GM12878 (cell line): ENCODE measurements around the gene ASB8. TPM values are rescaled to one million over a fixed set of nuclear protein-coding genes. Genes with fewer than 3 reads are reported as not detected.

Experiments used
- ATF7 ChIP-seq: fragments of 450-650 bp; IDR thresholded peaks from 2 replicates; pipeline ENCODE4 v1.6.1; 2016; ENCODE audit warnings: low read depth, mild to moderate bottlenecking
- BMI1 ChIP-seq: fragments of 450-650 bp; IDR thresholded peaks from 2 replicates; pipeline ENCODE4 v1.6.1; 2016; ENCODE audit warnings: mild to moderate bottlenecking, moderate library complexity, borderline replicate concordance
- CBFB ChIP-seq: IDR thresholded peaks from 2 replicates; pipeline ENCODE4 v1.6.1; 2016; ENCODE audit warnings: antibody characterized with exemption, low read depth
- CREB1 ChIP-seq: IDR thresholded peaks from 2 replicates; pipeline ENCODE4 v1.6.1; 2012; ENCODE audit warnings: low read depth, mild to moderate bottlenecking, inconsistent platforms
- DPF2 ChIP-seq: fragments of 450-650 bp; IDR thresholded peaks from 2 replicates; pipeline ENCODE4 v1.6.1; 2017; ENCODE audit warnings: mild to moderate bottlenecking
- ETV6 ChIP-seq, 2 experiments: fragments of 450-650 bp in 1 of 2; IDR thresholded peaks in 1 of 2; conservative IDR thresholded peaks in 1 of 2; 2 replicates each; pipeline ENCODE4 v1.6.1; 2014; ENCODE audit warnings: antibody characterized with exemption in 1 of 2, borderline replicate concordance in 1 of 2, low read depth in 1 of 2, mild to moderate bottlenecking in 1 of 2, moderate library complexity in 1 of 2
- EZH2 ChIP-seq: IDR thresholded peaks from 2 replicates; pipeline ENCODE4 v1.6.1; 2012; ENCODE audit warnings: low read depth, mild to moderate bottlenecking, control low read depth, inconsistent platforms, low read length, borderline replicate concordance; ENCODE audit not compliant: control insufficient read depth
- NBN ChIP-seq: fragments of 450-650 bp; IDR thresholded peaks from 2 replicates; pipeline ENCODE4 v1.6.1; 2016
- NR2C1 ChIP-seq: fragments of 450-650 bp; IDR thresholded peaks from 2 replicates; pipeline ENCODE4 v1.6.1; 2017; ENCODE audit warnings: antibody characterized with exemption, mild to moderate bottlenecking, moderate library complexity
- PML ChIP-seq: IDR thresholded peaks from 2 replicates; pipeline ENCODE4 v1.6.1; 2012; ENCODE audit warnings: low read length, inconsistent platforms
- POLR2A ChIP-seq: IDR thresholded peaks from 2 replicates; pipeline ENCODE4 v1.6.1; 2011; ENCODE audit warnings: low read depth, mild to moderate bottlenecking, low read length
- POLR2AphosphoS5 ChIP-seq: IDR thresholded peaks from 2 replicates; pipeline ENCODE4 v1.6.1; 2011; ENCODE audit warnings: mild to moderate bottlenecking, low read length, inconsistent platforms
- SRF ChIP-seq, 2 experiments: IDR thresholded peaks; 2 replicates each; pipeline ENCODE4 v1.6.1; 2011; ENCODE audit warnings: low read depth in 2 of 2, low read length in 2 of 2, mild to moderate bottlenecking in 1 of 2, moderate library complexity in 1 of 2
- STAT1 ChIP-seq: fragments of 450-650 bp; conservative IDR thresholded peaks from 2 replicates; pipeline ENCODE4 v1.6.1; 2014; ENCODE audit warnings: antibody characterized with exemption, mild to moderate bottlenecking
- ZNF217 ChIP-seq: fragments of 450-650 bp; IDR thresholded peaks from 2 replicates; pipeline ENCODE4 v1.6.1; 2017; ENCODE audit warnings: antibody characterized with exemption, mild to moderate bottlenecking
- polyA plus RNA-seq, 11 experiments: library from polyadenylated mRNA; depleted of rRNA in 4 of 11; unstranded in 6 of 11; stranded (reverse) in 5 of 11; fragments of >200 nt; fragmentation: Nextera tagmentation in 4 of 11; fragmentation: Illumina TruSeq in 1 of 11; extraction: Ambion mirVana in 4 of 11; extraction: Trizol in 1 of 11; gene quantifications; 1 replicate in 1 of 11; 2 replicates in 10 of 11; pipeline versions ENCODE4 v1.2.1 to v1.2.3, GENCODE V29; 2011 to 2016; ENCODE audit warnings: inconsistent platforms in 2 of 11, missing spikeins in 2 of 11, low read depth in 1 of 11
- total RNA-seq, 4 experiments: library from RNA; depleted of rRNA in 3 of 4; stranded (reverse); fragments of >200 nt in 3 of 4; fragmentation: Illumina TruSeq in 1 of 4; extraction: Trizol in 1 of 4; gene quantifications; 2 replicates each; pipeline versions ENCODE4 v1.2.1 to v1.2.3, GENCODE V29; 2013 to 2021
- TF ChIP-seq, protein P1 (sequence below): fragments of 450-650 bp; formaldehyde crosslinking; IDR thresholded peaks from 2 replicates; pipeline ENCODE4 v1.5.0; 2022; ENCODE audit warnings: mild to moderate bottlenecking, missing genetic modification characterization
- TF ChIP-seq, protein P2 (sequence below): IDR thresholded peaks from 2 replicates; pipeline ENCODE4 v1.6.1; 2011; ENCODE audit warnings: low read depth, mild to moderate bottlenecking, low read length, moderate library complexity, borderline replicate concordance; ENCODE audit errors: extremely low read depth
- TF ChIP-seq, protein P3 (sequence below): fragments of 450-650 bp; IDR thresholded peaks from 2 replicates; pipeline ENCODE4 v1.6.1; 2016; ENCODE audit warnings: mild to moderate bottlenecking, moderate library complexity, borderline replicate concordance
- TF ChIP-seq, protein P4 (sequence below): fragments of 450-650 bp; IDR thresholded peaks from 2 replicates; pipeline ENCODE4 v1.6.1; 2017; ENCODE audit warnings: borderline replicate concordance
- TF ChIP-seq, protein P5 (sequence below): IDR thresholded peaks from 2 replicates; pipeline ENCODE4 v1.6.1; 2011; ENCODE audit warnings: low read depth, low read length, improper control_type of control experiment, borderline replicate concordance

The ASB8 gene
- total and polyA plus RNA-seq, 10 of the 15 experiments (the other 5 are each of a cell fraction or from before 2014, with no cell fraction given) = 23.7 to 48.0 (median 29.1) TPM

DNA sequence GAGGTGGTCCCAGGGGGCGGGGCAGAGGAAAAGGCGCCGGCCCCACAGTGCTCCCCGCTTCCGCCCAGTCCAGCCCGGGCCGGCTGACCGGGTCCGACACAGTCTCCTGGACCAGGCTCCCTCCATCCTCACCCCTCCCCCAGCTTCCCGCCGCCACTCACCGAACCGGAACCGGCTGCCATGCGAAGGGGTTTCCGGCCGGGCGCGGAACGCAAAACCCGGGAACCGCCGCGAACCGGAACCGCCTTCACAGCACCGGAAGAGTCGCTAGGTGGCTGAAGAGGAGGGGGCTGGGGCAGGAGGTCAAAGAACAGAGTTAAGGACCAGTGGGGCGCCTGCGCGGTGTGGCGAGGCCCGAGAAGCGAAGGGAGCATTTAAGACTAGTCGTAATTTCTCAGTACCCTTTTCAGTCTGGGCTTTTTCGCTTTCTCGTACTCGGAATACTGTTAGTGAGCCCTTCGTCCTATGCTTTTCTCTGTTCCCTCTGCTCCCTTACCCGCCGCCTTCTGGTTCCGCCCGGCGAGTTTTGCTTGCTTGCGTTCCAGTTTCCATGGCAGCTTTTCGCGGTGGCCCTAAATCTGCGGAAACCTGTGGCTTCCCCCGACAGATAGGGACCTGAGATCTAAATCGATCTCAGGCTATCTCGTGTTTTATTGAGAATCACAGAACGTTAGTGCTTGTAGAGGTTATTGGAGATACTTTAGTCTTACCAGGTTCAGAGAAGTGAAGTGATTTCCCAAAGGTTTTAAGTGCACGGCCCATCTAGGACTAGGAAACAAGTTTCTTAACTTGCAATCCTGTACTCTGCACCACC is 51.2 kb downstream of the ASB8 start, which contains the start of gene SENP1 (continued):
- TF ChIP-seq, protein P1, sequence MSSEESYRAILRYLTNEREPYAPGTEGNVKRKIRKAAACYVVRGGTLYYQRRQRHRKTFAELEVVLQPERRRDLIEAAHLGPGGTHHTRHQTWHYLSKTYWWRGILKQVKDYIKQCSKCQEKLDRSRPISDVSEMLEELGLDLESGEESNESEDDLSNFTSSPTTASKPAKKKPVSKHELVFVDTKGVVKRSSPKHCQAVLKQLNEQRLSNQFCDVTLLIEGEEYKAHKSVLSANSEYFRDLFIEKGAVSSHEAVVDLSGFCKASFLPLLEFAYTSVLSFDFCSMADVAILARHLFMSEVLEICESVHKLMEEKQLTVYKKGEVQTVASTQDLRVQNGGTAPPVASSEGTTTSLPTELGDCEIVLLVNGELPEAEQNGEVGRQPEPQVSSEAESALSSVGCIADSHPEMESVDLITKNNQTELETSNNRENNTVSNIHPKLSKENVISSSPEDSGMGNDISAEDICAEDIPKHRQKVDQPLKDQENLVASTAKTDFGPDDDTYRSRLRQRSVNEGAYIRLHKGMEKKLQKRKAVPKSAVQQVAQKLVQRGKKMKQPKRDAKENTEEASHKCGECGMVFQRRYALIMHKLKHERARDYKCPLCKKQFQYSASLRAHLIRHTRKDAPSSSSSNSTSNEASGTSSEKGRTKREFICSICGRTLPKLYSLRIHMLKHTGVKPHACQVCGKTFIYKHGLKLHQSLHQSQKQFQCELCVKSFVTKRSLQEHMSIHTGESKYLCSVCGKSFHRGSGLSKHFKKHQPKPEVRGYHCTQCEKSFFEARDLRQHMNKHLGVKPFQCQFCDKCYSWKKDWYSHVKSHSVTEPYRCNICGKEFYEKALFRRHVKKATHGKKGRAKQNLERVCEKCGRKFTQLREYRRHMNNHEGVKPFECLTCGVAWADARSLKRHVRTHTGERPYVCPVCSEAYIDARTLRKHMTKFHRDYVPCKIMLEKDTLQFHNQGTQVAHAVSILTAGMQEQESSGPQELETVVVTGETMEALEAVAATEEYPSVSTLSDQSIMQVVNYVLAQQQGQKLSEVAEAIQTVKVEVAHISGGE (CRISPR knock-in tag) = peak; percentile 92
- TF ChIP-seq NBN (peak; percentile 95), STAT1 (peak; percentile 82; the same call in 1 of the 2 replicates), ETV6 (conservative IDR thresholded peaks at IDR 0.05 in 1 of 2, IDR thresholded peaks at IDR 0.05 in 1 of 2; ENCODE audit: borderline replicate concordance in 1 of 2, low read depth in 1 of 2) (0 out of 4 replicates have a peak, but pooled peaks of 1 of the 2 experiments have one; percentile 41), EZH2 (no peak), CREB1 (peak; percentile 48; the same call in 1 of the 2 replicates), PML (peak; percentile 40), POLR2A (peak; percentile 71), POLR2AphosphoS5 (peak; percentile 67; the same call in 1 of the 2 replicates), DPF2 (peak; percentile 70; the same call in 1 of the 2 replicates), ZNF217 (no peak), CBFB (peak; percentile 70), SRF (IDR thresholded peaks at IDR 0.05; ENCODE audit: low read depth in 2 of 2, low read length in 2 of 2) (peak; percentile 58 to 84), ATF7 (peak; percentile 71; the same call in 1 of the 2 replicates), BMI1 (peak; percentile 63; the same call in 1 of the 2 replicates), NR2C1 (peak; percentile 94)
- TF ChIP-seq, protein P2, sequence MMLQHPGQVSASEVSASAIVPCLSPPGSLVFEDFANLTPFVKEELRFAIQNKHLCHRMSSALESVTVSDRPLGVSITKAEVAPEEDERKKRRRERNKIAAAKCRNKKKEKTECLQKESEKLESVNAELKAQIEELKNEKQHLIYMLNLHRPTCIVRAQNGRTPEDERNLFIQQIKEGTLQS = no peak
- TF ChIP-seq, protein P3, sequence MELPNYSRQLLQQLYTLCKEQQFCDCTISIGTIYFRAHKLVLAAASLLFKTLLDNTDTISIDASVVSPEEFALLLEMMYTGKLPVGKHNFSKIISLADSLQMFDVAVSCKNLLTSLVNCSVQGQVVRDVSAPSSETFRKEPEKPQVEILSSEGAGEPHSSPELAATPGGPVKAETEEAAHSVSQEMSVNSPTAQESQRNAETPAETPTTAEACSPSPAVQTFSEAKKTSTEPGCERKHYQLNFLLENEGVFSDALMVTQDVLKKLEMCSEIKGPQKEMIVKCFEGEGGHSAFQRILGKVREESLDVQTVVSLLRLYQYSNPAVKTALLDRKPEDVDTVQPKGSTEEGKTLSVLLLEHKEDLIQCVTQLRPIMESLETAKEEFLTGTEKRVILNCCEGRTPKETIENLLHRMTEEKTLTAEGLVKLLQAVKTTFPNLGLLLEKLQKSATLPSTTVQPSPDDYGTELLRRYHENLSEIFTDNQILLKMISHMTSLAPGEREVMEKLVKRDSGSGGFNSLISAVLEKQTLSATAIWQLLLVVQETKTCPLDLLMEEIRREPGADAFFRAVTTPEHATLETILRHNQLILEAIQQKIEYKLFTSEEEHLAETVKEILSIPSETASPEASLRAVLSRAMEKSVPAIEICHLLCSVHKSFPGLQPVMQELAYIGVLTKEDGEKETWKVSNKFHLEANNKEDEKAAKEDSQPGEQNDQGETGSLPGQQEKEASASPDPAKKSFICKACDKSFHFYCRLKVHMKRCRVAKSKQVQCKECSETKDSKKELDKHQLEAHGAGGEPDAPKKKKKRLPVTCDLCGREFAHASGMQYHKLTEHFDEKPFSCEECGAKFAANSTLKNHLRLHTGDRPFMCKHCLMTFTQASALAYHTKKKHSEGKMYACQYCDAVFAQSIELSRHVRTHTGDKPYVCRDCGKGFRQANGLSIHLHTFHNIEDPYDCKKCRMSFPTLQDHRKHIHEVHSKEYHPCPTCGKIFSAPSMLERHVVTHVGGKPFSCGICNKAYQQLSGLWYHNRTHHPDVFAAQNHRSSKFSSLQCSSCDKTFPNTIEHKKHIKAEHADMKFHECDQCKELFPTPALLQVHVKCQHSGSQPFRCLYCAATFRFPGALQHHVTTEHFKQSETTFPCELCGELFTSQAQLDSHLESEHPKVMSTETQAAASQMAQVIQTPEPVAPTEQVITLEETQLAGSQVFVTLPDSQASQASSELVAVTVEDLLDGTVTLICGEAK = peak; percentile 99
- TF ChIP-seq, protein P4, sequence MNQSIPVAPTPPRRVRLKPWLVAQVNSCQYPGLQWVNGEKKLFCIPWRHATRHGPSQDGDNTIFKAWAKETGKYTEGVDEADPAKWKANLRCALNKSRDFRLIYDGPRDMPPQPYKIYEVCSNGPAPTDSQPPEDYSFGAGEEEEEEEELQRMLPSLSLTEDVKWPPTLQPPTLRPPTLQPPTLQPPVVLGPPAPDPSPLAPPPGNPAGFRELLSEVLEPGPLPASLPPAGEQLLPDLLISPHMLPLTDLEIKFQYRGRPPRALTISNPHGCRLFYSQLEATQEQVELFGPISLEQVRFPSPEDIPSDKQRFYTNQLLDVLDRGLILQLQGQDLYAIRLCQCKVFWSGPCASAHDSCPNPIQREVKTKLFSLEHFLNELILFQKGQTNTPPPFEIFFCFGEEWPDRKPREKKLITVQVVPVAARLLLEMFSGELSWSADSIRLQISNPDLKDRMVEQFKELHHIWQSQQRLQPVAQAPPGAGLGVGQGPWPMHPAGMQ = no peak
- TF ChIP-seq, protein P5, sequence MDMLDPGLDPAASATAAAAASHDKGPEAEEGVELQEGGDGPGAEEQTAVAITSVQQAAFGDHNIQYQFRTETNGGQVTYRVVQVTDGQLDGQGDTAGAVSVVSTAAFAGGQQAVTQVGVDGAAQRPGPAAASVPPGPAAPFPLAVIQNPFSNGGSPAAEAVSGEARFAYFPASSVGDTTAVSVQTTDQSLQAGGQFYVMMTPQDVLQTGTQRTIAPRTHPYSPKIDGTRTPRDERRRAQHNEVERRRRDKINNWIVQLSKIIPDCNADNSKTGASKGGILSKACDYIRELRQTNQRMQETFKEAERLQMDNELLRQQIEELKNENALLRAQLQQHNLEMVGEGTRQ = no peak
